HepG2 (cell line): Measurements from ENCODE around the gene SSBP1. TPM values are rescaled to one million over a fixed set of nuclear protein-coding genes. Genes with fewer than 3 reads are reported as not detected.

ENCODE experiments used
- ATF7-NPFF ChIP-seq: sonication (generic); formaldehyde crosslinking; IDR thresholded peaks from 2 replicates; pipeline ENCODE4 v1.8.1; 2023; ENCODE audit warnings: mild to moderate bottlenecking, low read depth, missing genetic modification reagents, moderate library complexity
- DR1 ChIP-seq: sonication (generic); formaldehyde crosslinking; IDR thresholded peaks from 2 replicates; pipeline ENCODE4 v1.8.0; 2021; ENCODE audit warnings: mild to moderate bottlenecking, missing genetic modification reagents, inconsistent platforms
- EP300 ChIP-seq, 3 experiments: sonication (generic) in 1 of 3; formaldehyde crosslinking in 1 of 3; IDR thresholded peaks; 2 replicates each; pipeline versions ENCODE4 v1.5.1 to v1.6.1; 2011 to 2020; ENCODE audit warnings: low read depth in 2 of 3, low read length in 2 of 3, borderline replicate concordance in 1 of 3, improper control_type of control experiment in 1 of 3, mild to moderate bottlenecking in 1 of 3, missing genetic modification reagents in 1 of 3, moderate library complexity in 1 of 3
- FOSL2 ChIP-seq: sonication (generic); formaldehyde crosslinking; IDR thresholded peaks from 2 replicates; pipeline ENCODE4 v1.4.0; 2020; ENCODE audit warnings: missing genetic modification reagents
- HOXA9 ChIP-seq: sonication (generic); formaldehyde crosslinking; IDR thresholded peaks from 2 replicates; pipeline ENCODE4 v1.8.1; 2022; ENCODE audit warnings: missing genetic modification reagents, mild to moderate bottlenecking, moderate library complexity, borderline replicate concordance
- MED8 ChIP-seq: sonication (generic); formaldehyde crosslinking; IDR thresholded peaks from 2 replicates; pipeline ENCODE4 v1.8.1; 2023; ENCODE audit warnings: mild to moderate bottlenecking, missing genetic modification reagents; ENCODE audit not compliant: insufficient replicate concordance
- MEIS1 ChIP-seq: sonication (generic); formaldehyde crosslinking; IDR thresholded peaks from 2 replicates; pipeline ENCODE4 v1.9.0; 2021; ENCODE audit warnings: mild to moderate bottlenecking, missing genetic modification reagents, moderate library complexity, borderline replicate concordance
- MXD1 ChIP-seq: sonication (generic); formaldehyde crosslinking; IDR thresholded peaks from 2 replicates; pipeline ENCODE4 v1.4.0; 2020; ENCODE audit warnings: mild to moderate bottlenecking, missing genetic modification reagents
- NR3C1 ChIP-seq: sonication (generic); formaldehyde crosslinking; IDR thresholded peaks from 2 replicates; pipeline ENCODE4 v1.4.0; 2020; ENCODE audit warnings: missing genetic modification reagents
- POLR2AphosphoS5 ChIP-seq: IDR thresholded peaks from 2 replicates; pipeline ENCODE4 v1.6.1; 2012; ENCODE audit warnings: low read depth, low read length
- PRMT3 ChIP-seq: sonication (generic); formaldehyde crosslinking; IDR thresholded peaks from 2 replicates; pipeline ENCODE4 v1.8.1; 2022; ENCODE audit warnings: low read depth, mild to moderate bottlenecking, moderate library complexity, missing genetic modification reagents, borderline replicate concordance
- RARG ChIP-seq: sonication (generic); formaldehyde crosslinking; IDR thresholded peaks from 2 replicates; pipeline ENCODE4 v1.4.0; 2020; ENCODE audit warnings: low read depth, mild to moderate bottlenecking, missing genetic modification reagents
- RFX1 ChIP-seq: fragments of 450-650 bp; IDR thresholded peaks from 2 replicates; pipeline ENCODE4 v1.6.1; 2017
- SMAD3 ChIP-seq: sonication (generic); formaldehyde crosslinking; IDR thresholded peaks from 2 replicates; pipeline ENCODE4 v1.4.0; 2020; ENCODE audit warnings: missing genetic modification reagents
- TOE1 ChIP-seq: sonication (generic); formaldehyde crosslinking; IDR thresholded peaks from 2 replicates; pipeline ENCODE4 v1.4.0; 2020; ENCODE audit warnings: mild to moderate bottlenecking, missing genetic modification reagents
- ZFP36 ChIP-seq: fragments of 150-350 bp; IDR thresholded peaks from 2 replicates; pipeline ENCODE4 v1.6.1; 2018; ENCODE audit warnings: borderline replicate concordance, low read length, low read depth; ENCODE audit not compliant: partially characterized antibody
- ZNF10 ChIP-seq: sonication (generic); formaldehyde crosslinking; IDR thresholded peaks from 2 replicates; pipeline ENCODE4 v1.4.0; 2020; ENCODE audit warnings: mild to moderate bottlenecking, low read depth, missing genetic modification reagents, borderline replicate concordance
- ZNF318 ChIP-seq: sonication (generic); formaldehyde crosslinking; IDR thresholded peaks from 2 replicates; pipeline ENCODE4 v1.4.0; 2020; ENCODE audit warnings: mild to moderate bottlenecking, missing genetic modification reagents
- ZNF557 ChIP-seq: sonication (generic); formaldehyde crosslinking; IDR thresholded peaks from 2 replicates; pipeline ENCODE4 v1.4.0; 2020; ENCODE audit warnings: missing genetic modification reagents
- ZNF770 ChIP-seq: sonication (generic); formaldehyde crosslinking; IDR thresholded peaks from 2 replicates; pipeline ENCODE4 v1.5.0; 2020; ENCODE audit warnings: mild to moderate bottlenecking, missing genetic modification reagents
- polyA plus RNA-seq, 8 experiments: library from polyadenylated mRNA; depleted of rRNA in 3 of 8; stranded (reverse) in 7 of 8; unstranded in 1 of 8; fragments of >200 nt; fragmentation: Illumina TruSeq in 4 of 8; extraction: Trizol in 4 of 8; gene quantifications; 2 replicates each; pipeline versions ENCODE4 v1.2.1 to v1.2.3, GENCODE V29; 2011 to 2016; ENCODE audit warnings: low read depth in 4 of 8, missing spikeins in 1 of 8, mixed read lengths in 1 of 8; ENCODE audit not compliant: insufficient read depth in 1 of 8
- total RNA-seq, 5 experiments: library from RNA; depleted of rRNA; stranded (reverse); fragments of >200 nt; fragmentation: Illumina TruSeq; extraction: Trizol; gene quantifications; 2 replicates each; pipeline ENCODE4 v1.2.3, GENCODE V29; 2016; ENCODE audit warnings: low read depth in 1 of 5

SSBP1 gene
- total and polyA plus RNA-seq, 2 of the 13 experiments (the other 11 are each of a cell fraction or from before 2014, with no cell fraction given), result 64.4 to 254 TPM

DNA sequence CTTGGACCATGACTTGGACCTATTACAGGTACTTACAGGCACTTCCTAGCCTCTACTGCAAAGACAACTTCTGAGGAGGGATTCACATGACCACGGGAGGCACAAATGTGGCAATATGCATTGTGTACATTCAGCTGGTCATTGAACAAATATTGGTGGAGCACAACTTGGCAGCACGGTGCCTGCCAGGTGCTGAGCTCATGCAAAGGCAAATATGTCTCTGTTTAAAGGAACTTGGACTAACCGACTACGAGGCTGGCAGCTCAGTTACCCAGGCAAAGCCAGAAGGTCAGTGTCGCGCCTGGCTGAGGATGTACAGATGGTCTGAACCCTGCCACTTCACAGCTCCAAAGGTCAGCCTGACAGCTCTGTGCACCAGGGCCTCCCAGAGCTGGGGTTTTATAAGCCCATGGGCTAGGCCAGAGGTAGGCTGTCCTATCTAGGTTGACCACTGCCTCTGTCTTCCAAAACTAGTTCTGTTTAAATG lies 42.3 kb upstream of the SSBP1 start (continued):
- TF ChIP-seq MXD1 (CRISPR knock-in tag), result peak; percentile 34; the same call in 1 of the 2 replicates
- peak in 1 of 2 experiments; percentile 73; a peak in 1 of 4 replicates for TF ChIP-seq EP300 (IDR thresholded peaks at IDR 0.05; ENCODE audit: low read depth in 2 of 2, low read length in 2 of 2)
- TF ChIP-seq EP300 (CRISPR knock-in tag; IDR thresholded peaks at IDR 0.05; ENCODE audit: borderline replicate concordance), result peak; percentile 68; the same call in 1 of the 2 replicates
- TF ChIP-seq MEIS1 (CRISPR knock-in tag), result peak; percentile 94; the same call in 1 of the 2 replicates
- peak; percentile 83 for TF ChIP-seq ZFP36
- TF ChIP-seq ATF7-NPFF (CRISPR knock-in tag), result no peak
- no peak for TF ChIP-seq DR1
- TF ChIP-seq TOE1 (CRISPR knock-in tag), result no peak
- TF ChIP-seq FOSL2 (CRISPR knock-in tag), result peak; percentile 88
- no peak for TF ChIP-seq POLR2AphosphoS5
- no peak for TF ChIP-seq SMAD3 (CRISPR knock-in tag)
- no peak for TF ChIP-seq PRMT3
- TF ChIP-seq ZNF770, result no peak
- peak; percentile 26 for TF ChIP-seq MED8
- no peak for TF ChIP-seq ZNF557 (CRISPR knock-in tag)
- TF ChIP-seq RFX1, result no peak
- TF ChIP-seq NR3C1 (CRISPR knock-in tag), result no peak
- TF ChIP-seq ZNF318 (CRISPR knock-in tag), result no peak
- TF ChIP-seq HOXA9 (CRISPR knock-in tag), result no peak
- TF ChIP-seq RARG (CRISPR knock-in tag), result no peak
- TF ChIP-seq ZNF10, result no peak
